GM18499 (cell line): Measurements from ENCODE around the gene STOML1.

Source experiments
- ATAC-seq: cut with Tn5 transposase; IDR thresholded peaks from one replicate; pipeline ENCODE4 v1.9.1; 2021; ENCODE audit warnings: moderate number of reproducible peaks; ENCODE audit not compliant: insufficient read depth, unreplicated experiment

STOML1 gene

DNA sequence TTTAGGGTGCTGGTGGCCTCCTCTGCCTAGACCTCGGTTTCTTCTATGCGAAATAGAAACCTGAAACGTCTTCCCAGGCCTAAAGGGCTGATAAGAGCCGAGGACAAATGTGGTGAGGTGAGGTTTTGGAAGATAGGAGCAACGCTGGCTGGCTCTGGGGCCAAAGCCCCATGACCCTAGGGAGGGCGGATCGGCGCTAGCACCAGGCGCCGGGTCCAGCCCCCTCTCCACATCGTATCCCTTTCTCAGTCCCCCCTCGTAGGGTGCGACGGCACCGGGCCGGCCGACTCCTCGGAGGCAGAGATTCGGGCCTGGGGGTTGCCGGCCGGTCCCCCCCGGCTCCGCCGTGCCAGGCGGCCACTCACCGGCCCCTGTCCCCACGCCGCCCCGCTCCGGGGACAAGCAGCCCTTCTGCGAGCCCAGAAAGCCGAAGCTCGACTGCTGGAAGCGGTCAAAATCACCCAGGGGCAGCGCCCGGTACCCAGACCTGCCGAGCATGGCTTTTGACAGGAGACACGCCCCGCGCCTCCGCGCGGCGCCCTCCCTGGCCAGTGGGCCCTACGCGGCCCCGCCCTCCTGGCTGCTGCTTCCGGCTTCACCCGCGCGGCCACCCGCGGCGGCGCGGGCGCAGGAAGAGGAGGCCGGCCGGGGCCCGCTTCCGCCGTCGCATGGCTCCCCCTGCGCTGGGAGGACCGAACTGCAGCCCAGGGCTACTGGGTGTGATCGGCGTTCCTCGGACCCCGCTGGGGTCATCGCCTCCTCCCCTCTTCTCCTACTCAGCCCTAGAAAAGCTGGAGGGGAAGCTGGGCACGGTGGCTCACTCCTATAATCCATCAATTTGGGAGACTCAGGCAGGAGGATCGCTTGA is at the start of gene STOML1:
Gene STOML1, minus strand, starts transcription at position 570 of the 868 bp plus-strand sequence. Its CDS starts 72 bp downstream, at position 498.
- ATAC-seq = peak; percentile 35

DNA sequence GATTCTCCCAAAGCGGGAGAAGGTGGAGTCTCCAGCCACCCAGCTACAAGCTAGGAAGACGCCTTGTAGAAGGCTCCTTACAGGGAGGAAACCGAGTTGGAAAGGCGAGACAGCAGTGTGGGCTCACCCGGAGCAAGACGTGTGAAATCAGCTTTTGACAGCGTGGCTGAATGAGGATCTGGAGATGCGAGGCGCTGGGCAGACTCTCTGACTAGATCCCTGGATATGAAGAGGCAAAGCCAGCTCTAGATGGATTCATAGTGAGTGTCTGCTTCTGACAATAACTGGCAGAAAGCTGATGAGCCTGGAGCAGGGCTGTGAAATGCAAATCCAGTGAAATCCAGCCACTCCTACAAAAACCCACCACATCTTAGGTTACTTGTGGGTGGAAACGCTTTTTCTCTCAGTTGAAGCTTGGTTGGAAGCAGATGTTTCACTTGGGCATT is 49.2 kb upstream of the STOML1 start:
- ATAC-seq = no peak

DNA sequence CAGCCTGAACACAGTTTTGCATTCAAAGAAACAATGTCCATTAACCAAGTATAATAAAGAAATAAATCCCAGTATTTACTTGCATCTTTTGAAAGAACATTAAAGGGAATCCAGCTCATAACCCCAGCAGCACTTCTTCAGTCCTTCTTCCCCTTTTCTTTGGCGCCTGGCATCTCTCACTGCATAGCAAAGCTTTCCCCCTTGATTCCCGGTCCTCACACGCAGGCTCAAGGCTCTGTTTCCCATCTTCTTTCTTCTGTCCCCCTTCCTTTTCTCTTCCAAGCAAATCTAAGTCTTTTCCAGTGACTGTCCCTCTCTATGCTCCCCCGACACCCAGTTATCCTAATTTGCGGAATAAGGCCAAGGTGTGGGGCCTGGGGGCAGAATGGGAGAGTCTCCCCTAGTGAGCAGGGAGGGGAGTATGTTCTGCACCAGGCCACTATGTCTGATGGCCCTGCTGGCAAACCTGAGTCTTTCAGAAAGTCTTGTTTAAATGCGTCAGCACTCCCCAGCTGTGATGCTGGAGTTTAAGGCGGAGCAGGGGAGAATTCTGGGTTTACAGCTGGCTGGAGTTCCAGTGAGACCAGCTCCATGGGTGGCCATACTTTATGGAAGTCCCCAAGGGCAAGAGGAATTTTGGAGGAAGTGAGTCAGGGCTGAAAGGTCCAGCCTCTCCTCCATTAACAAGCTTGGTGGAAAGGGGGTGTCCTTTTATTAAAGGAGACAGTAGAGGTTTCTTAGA is 48.2 kb upstream of the STOML1 start:
- no peak for ATAC-seq

DNA sequence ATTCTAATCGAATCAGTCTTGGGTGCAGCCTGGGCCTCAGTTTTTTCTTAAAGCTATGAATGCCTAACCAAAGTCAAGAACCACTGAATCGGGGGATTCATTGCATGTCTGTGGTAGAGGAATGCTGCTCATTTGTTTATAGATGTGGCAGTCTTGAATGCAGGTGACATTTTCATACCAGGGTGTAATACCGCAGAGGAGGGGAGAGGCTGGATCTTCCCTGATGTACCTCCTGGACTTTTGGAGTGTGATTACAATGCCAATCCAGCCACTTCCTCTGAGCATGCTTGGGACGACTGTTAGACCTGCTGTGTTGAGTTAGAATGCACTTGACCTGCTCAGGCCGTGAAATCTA is 47.5 kb upstream of the STOML1 start:
- no peak for ATAC-seq

DNA sequence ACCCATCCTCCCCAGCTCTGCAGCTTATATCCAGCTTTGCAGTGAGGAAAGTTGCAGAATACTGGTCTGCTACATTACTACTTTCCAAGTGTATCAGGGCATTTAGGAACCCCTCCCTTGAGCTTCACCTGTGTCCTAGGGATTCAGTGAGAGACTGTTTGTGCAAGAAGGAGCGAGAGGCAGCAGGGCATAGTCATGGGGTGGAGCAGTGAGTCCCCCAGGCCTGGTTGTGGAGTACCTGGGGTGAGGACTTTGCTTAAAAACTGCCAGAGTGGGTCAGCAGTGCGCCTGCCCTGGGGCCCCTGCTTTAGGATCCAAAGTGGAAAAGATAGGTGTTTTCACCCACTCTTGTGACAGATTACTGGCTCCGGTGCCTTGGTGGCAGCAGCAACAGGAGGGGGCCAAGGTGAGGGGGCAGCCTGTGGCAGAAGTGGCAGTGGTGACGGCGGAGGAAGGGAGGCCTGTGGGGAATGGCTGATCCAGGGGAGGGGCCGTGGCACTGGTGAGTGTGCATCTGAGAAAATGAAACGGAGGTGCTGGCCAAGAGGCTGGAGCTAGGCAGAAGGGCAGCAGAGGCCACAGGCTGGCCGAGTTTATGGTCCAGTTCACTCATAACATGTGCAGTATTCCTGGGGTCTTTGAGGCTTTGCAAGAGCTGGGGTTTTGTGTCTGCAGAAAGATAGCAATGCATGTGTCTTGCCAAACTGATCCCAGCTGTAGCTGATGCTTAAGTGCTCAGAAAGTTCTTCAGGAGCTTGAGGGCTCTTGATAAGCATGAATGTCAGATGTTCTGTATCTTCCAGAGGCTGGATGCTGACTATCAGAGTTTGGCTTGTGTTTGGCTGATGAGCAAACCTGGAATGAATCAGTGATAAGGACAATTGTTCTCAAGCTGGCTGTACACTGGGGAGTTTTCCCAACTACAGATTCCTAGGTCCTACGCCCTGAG is 46.9 kb upstream of the STOML1 start:
- no peak for ATAC-seq

- no peak for ATAC-seq
Measured at GRCh38 chr15:74037171-74038117, 45.3 kb upstream of the STOML1 start.

GRCh38 chr15:74036271-74037170 is 44.4 kb upstream of the STOML1 start:
- ATAC-seq = no peak

GRCh38 chr15:74035121-74036017 is 43.3 kb upstream of the STOML1 start:
- ATAC-seq = no peak

GRCh38 chr15:74034206-74034755 is 42.2 kb upstream of the STOML1 start:
- ATAC-seq = no peak

GRCh38 chr15:74032606-74033561 is 40.8 kb upstream of the STOML1 start:
- ATAC-seq = no peak

DNA sequence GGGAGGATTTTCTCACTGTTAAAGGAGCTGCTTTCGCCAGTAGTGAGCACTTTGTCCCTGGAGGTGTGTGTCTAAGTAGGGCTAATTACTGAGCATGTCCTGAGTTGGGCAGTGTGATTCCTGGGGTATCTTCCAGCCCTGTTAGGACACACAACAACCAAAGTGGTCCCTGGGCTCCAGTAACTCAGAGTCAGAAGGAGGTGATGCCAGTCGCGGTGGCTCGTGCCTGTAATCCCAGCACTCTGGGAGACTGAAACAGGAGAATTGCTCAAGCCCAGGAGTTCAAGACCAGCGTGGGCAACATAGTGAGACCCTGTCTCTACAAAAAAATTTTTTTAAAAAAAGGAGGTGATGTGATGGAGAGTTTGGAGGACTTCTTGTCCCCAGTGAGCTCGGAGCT is 40.0 kb upstream of the STOML1 start:
- no peak for ATAC-seq

- ATAC-seq = no peak
Measured at GRCh38 chr15:74028646-74029045, 36.6 kb upstream of the STOML1 start.

GRCh38 chr15:74027688-74028087 is 35.6 kb upstream of the STOML1 start:
- ATAC-seq = no peak

- ATAC-seq = no peak
Measured at GRCh38 chr15:74025436-74025835, 33.3 kb upstream of the STOML1 start.

- no peak for ATAC-seq
Measured at GRCh38 chr15:74024687-74025086, 32.6 kb upstream of the STOML1 start.
